ENCODE measurements around the gene TRMT2A.

Gene TRMT2A

DNA sequence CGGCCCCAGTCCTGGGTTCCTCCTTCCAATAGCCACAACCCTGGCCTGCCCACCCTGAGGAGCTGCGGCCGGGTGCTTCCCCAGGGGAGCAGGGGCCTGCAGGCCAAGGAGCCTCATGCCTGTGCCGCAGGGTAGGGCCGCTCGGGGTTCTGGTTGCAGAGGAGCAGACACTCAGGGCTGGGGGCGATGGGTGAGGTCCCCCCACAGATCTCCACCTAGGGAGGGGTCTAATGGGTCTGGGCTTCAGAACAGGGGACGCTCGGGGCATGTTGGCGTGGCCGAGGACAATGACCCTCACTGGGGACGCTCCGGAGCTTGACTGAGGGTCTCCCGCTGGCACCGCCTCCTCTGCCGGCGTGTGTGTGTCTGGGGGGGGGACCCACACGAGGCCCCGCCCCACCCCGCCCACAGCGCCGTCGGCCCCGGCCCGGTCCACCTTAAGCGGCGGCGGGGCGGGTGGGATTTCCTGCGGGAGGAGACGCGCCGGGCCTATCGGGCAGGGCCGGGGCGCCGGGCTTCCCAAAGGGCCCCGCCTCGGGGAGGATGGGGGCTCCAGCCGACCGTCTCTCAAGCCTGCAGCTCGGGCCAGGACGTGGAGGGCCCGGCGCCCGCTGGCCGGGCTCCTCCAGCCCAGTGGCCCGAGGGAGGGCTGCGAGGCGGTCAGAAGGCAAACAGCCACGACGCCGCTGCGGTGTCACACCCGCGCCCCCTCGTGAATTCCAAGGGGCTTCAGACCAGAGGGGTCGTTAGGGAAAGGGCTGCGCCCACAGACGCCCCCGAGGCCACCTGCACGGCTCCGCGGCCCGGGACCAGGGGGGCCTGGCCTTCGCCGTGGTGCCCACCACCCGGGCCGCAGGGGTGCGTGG, 13.9 kb upstream of the TRMT2A start (continued):
- TF ChIP-seq, protein P1, sequence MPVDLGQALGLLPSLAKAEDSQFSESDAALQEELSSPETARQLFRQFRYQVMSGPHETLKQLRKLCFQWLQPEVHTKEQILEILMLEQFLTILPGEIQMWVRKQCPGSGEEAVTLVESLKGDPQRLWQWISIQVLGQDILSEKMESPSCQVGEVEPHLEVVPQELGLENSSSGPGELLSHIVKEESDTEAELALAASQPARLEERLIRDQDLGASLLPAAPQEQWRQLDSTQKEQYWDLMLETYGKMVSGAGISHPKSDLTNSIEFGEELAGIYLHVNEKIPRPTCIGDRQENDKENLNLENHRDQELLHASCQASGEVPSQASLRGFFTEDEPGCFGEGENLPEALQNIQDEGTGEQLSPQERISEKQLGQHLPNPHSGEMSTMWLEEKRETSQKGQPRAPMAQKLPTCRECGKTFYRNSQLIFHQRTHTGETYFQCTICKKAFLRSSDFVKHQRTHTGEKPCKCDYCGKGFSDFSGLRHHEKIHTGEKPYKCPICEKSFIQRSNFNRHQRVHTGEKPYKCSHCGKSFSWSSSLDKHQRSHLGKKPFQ (tag by site-specific recombination; IDR thresholded peaks at IDR 0.05): no peak
- 0 out of 2 replicates have a peak, but pooled peaks have one; percentile 52 for TF ChIP-seq ZBTB17 (tag by site-specific recombination; IDR thresholded peaks at IDR 0.05)
- TF ChIP-seq ZFHX2 (tag by site-specific recombination; conservative IDR thresholded peaks at IDR 0.05): peak; percentile 44; the same call in 1 of the 2 replicates
- TF ChIP-seq SP3 (tag by site-specific recombination; IDR thresholded peaks at IDR 0.05): peak; percentile 80
- TF ChIP-seq ZNF335 (tag by site-specific recombination; conservative IDR thresholded peaks at IDR 0.05): peak; percentile 81
- peak; percentile 62; the same call in 1 of the 2 replicates for TF ChIP-seq ZNF692 (tag by site-specific recombination; IDR thresholded peaks at IDR 0.05)
- TF ChIP-seq GLIS1 (tag by site-specific recombination; IDR thresholded peaks at IDR 0.05): peak; percentile 37
- peak; percentile 72; the same call in 1 of the 2 replicates for TF ChIP-seq KLF8 (tag by site-specific recombination; IDR thresholded peaks at IDR 0.05)

- H3K9me3 ChIP-seq (ENCODE audit: control insufficient read depth, insufficient read depth, low read depth, low read length): no peaks in the 10 kb centered on the region
- peaks cover 0 to 42% of the 10 kb centered on the region in 2 experiments; a peak in 1 of 3 replicates for H3K36me3 ChIP-seq (ENCODE audit: control insufficient read depth in 2 of 2, insufficient read depth in 1 of 2, low read length in 2 of 2)
- TF ChIP-seq, protein P2, sequence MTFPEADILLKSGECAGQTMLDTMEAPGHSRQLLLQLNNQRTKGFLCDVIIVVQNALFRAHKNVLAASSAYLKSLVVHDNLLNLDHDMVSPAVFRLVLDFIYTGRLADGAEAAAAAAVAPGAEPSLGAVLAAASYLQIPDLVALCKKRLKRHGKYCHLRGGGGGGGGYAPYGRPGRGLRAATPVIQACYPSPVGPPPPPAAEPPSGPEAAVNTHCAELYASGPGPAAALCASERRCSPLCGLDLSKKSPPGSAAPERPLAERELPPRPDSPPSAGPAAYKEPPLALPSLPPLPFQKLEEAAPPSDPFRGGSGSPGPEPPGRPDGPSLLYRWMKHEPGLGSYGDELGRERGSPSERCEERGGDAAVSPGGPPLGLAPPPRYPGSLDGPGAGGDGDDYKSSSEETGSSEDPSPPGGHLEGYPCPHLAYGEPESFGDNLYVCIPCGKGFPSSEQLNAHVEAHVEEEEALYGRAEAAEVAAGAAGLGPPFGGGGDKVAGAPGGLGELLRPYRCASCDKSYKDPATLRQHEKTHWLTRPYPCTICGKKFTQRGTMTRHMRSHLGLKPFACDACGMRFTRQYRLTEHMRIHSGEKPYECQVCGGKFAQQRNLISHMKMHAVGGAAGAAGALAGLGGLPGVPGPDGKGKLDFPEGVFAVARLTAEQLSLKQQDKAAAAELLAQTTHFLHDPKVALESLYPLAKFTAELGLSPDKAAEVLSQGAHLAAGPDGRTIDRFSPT (tag by site-specific recombination; IDR thresholded peaks at IDR 0.05): peak; percentile 53; the same call in 1 of the 2 replicates
- TF ChIP-seq, protein P3, sequence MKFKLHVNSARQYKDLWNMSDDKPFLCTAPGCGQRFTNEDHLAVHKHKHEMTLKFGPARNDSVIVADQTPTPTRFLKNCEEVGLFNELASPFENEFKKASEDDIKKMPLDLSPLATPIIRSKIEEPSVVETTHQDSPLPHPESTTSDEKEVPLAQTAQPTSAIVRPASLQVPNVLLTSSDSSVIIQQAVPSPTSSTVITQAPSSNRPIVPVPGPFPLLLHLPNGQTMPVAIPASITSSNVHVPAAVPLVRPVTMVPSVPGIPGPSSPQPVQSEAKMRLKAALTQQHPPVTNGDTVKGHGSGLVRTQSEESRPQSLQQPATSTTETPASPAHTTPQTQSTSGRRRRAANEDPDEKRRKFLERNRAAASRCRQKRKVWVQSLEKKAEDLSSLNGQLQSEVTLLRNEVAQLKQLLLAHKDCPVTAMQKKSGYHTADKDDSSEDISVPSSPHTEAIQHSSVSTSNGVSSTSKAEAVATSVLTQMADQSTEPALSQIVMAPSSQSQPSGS (tag by site-specific recombination; IDR thresholded peaks at IDR 0.05; ENCODE audit: low read depth): no peak
- TF ChIP-seq CTCF (tag by site-specific recombination; IDR thresholded peaks at IDR 0.05): peak; percentile 80
- TF ChIP-seq ZBTB17 (tag by site-specific recombination; IDR thresholded peaks at IDR 0.05): peak; percentile 83
- POLR2A ChIA-PET: interaction anchor here (1.0 to 4.9 kb wide), 2 partner anchors 11 to 17 kb away, joined by 3 to 62 read pairs; partner anchors contain the start of genes RANBP1 and TRMT2A
- H3K27ac ChIP-seq (ENCODE audit: extremely low read depth, low read depth, low read length): peak overlapping the region; percentile 14; the same call in 1 of the 2 replicates
- peaks cover 4% of the 10 kb centered on the region; the same call in 1 of the 2 replicates for H3K4me1 ChIP-seq (ENCODE audit: control insufficient read depth, insufficient read depth, low read length)
- H3K4me3 ChIP-seq (ENCODE audit: low read depth, low read length): no peak overlapping the region
- CTCF ChIA-PET: interaction anchor here (0.6 to 1.8 kb wide), 5 partner anchors 11 to 183 kb away, joined by 3 to 7 read pairs (median 4); partner anchors contain the start of gene TRMT2A
Observed at GRCh38 chr22:20130319-20130718, 13.3 kb upstream of the TRMT2A start.

DNA sequence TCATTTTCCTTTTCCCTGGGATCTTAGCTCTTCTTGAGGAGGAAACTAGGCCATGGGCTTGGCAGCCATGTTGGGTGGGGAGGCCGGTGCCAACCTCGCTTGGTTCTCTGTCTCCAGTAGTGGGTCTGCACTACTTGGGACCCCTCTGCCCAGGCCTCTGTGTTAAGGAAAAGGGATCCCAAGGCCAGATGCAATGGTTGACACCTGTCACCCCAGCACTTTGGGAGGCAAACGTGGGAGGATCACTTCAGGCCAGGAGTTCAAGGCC, 12.7 kb upstream of the TRMT2A start:
- H3K4me1 ChIP-seq (ENCODE audit: control insufficient read depth, insufficient read depth, low read length): peaks cover 3% of the 10 kb centered on the region; the same call in 1 of the 2 replicates
- no peak overlapping the region for H3K4me3 ChIP-seq (ENCODE audit: low read depth, low read length)
- no peaks in the 10 kb centered on the region for H3K9me3 ChIP-seq (ENCODE audit: control insufficient read depth, insufficient read depth, low read depth, low read length)
- H3K36me3 ChIP-seq (ENCODE audit: control insufficient read depth in 2 of 2, insufficient read depth in 1 of 2, low read length in 2 of 2): peaks cover 0 to 48% of the 10 kb centered on the region in 2 experiments; a peak in 1 of 3 replicates
- POLR2A ChIA-PET: interaction anchor here (4.9 kb wide), 1 partner anchor 11 kb away, joined by 62 read pairs; the partner anchor contains the start of genes RANBP1 and TRMT2A
- CTCF ChIA-PET: interaction anchor here (0.6 to 1.8 kb wide), 5 partner anchors 10 to 156 kb away, joined by 3 to 7 read pairs (median 4); partner anchors contain the start of gene TRMT2A
- no peak overlapping the region for H3K27ac ChIP-seq (ENCODE audit: extremely low read depth, low read depth, low read length)
- TF ChIP-seq ZBTB26 (tag by site-specific recombination; optimal IDR thresholded peaks at IDR 0.05) (no peak), ZBTB44 (tag by site-specific recombination; IDR thresholded peaks at IDR 0.05) (no peak), HOXD13 (CRISPR knock-in tag; IDR thresholded peaks at IDR 0.05; ENCODE audit: borderline replicate concordance) (no peak), ZBTB1 (tag by site-specific recombination; IDR thresholded peaks at IDR 0.05) (no peak)
- TF ChIP-seq, protein P2 (tag by site-specific recombination; IDR thresholded peaks at IDR 0.05): no peak

Measured in HEK293 (cell line).